ENCODE data around the gene LGALS9.
"Not testable (repeated sequence)": the region's sequence is repeated elsewhere in the genome, so short reads cannot be mapped to it uniquely, and the experiment has no call there.

Gene LGALS9

GRCh38 chr17:27627514-27627913, 3.5 kb upstream of the LGALS9 start:
- Histone ChIP-seq H3K4me3 (ENCODE audit: insufficient read depth, low read depth, low read length) (no peak overlapping the region), H3K27me3 (ENCODE audit: control insufficient read depth, insufficient read depth, low read length, poor library complexity, severe bottlenecking) (no peaks in the 10 kb centered on the region), H3K36me3 (ENCODE audit: control insufficient read depth, insufficient read depth, low read length) (no peaks in the 10 kb centered on the region), H3K4me1 (ENCODE audit: control insufficient read depth, insufficient read depth, low read length) (peaks cover under 1% of the 10 kb centered on the region), H3K9me3 (ENCODE audit: control insufficient read depth, low read length) (no peaks in the 10 kb centered on the region), H3K27ac (ENCODE audit: insufficient read depth, low read depth, low read length, poor library complexity, severe bottlenecking) (no peak overlapping the region)
- WGBS, 2 experiments, result 95% methylated on average over 10 of the region's 10 CpGs

GRCh38 chr17:27628376-27628775, 2.6 kb upstream of the LGALS9 start:
- H3K36me3 ChIP-seq (ENCODE audit: control insufficient read depth, insufficient read depth, low read length), result no peaks in the 10 kb centered on the region

GRCh38 chr17:27629260-27629659, 1.7 kb upstream of the LGALS9 start:
- not testable (repeated sequence) for H3K27me3 ChIP-seq (ENCODE audit: control insufficient read depth, insufficient read depth, low read length, poor library complexity, severe bottlenecking); H3K36me3 ChIP-seq (ENCODE audit: control insufficient read depth, insufficient read depth, low read length); H3K4me1 ChIP-seq (ENCODE audit: control insufficient read depth, insufficient read depth, low read length); H3K27ac ChIP-seq (ENCODE audit: insufficient read depth, low read depth, low read length, poor library complexity, severe bottlenecking); H3K4me3 ChIP-seq (ENCODE audit: insufficient read depth, low read depth, low read length); H3K9me3 ChIP-seq (ENCODE audit: control insufficient read depth, low read length)
- 94% methylated on average over 3 of the region's 3 CpGs for WGBS, 2 experiments

More at GRCh38 chr17:27628376-27628775, 2.6 kb upstream of the LGALS9 start:
- Histone ChIP-seq H3K4me1 (ENCODE audit: control insufficient read depth, insufficient read depth, low read length) (peaks cover 3% of the 10 kb centered on the region), H3K27me3 (ENCODE audit: control insufficient read depth, insufficient read depth, low read length, poor library complexity, severe bottlenecking) (no peaks in the 10 kb centered on the region), H3K27ac (ENCODE audit: insufficient read depth, low read depth, low read length, poor library complexity, severe bottlenecking) (no peak overlapping the region), H3K9me3 (ENCODE audit: control insufficient read depth, low read length) (no peaks in the 10 kb centered on the region), H3K4me3 (ENCODE audit: insufficient read depth, low read depth, low read length) (no peak overlapping the region)
- 94 to 97% methylated on average over 5 of the region's 5 CpGs for WGBS, 2 experiments

- Histone ChIP-seq H3K9me3 (ENCODE audit: control insufficient read depth, low read length) (no peaks in the 10 kb centered on the region), H3K27ac (ENCODE audit: insufficient read depth, low read depth, low read length, poor library complexity, severe bottlenecking) (no peak overlapping the region), H3K4me3 (ENCODE audit: insufficient read depth, low read depth, low read length) (no peak overlapping the region), H3K4me1 (ENCODE audit: control insufficient read depth, insufficient read depth, low read length) (peaks cover 3% of the 10 kb centered on the region), H3K36me3 (ENCODE audit: control insufficient read depth, insufficient read depth, low read length) (no peaks in the 10 kb centered on the region), H3K27me3 (ENCODE audit: control insufficient read depth, insufficient read depth, low read length, poor library complexity, severe bottlenecking) (no peaks in the 10 kb centered on the region)
- WGBS, 2 experiments, result 91 to 97% methylated on average over 6 of the region's 6 CpGs
Observed at GRCh38 chr17:27631411-27631760, 398 bp downstream of the LGALS9 start.

- Histone ChIP-seq H3K27ac (ENCODE audit: insufficient read depth, low read depth, low read length, poor library complexity, severe bottlenecking) (no peak overlapping the region), H3K9me3 (ENCODE audit: control insufficient read depth, low read length) (no peaks in the 10 kb centered on the region)
- 84 to 86% methylated on average over 11 of the region's 11 CpGs for WGBS, 2 experiments
Observed at GRCh38 chr17:27631897-27632725, 1.1 kb downstream of the LGALS9 start.

GRCh38 chr17:27632766-27633165, 1.8 kb downstream of the LGALS9 start:
- whole genome bisulfite sequencing, 2 experiments, result 85 to 87% methylated on average over 9 of the region's 9 CpGs
- not testable (repeated sequence) for H3K4me3 ChIP-seq (ENCODE audit: insufficient read depth, low read depth, low read length); H3K27ac ChIP-seq (ENCODE audit: insufficient read depth, low read depth, low read length, poor library complexity, severe bottlenecking)

More at GRCh38 chr17:27631897-27632725, 1.1 kb downstream of the LGALS9 start:
- H3K27me3 ChIP-seq (ENCODE audit: control insufficient read depth, insufficient read depth, low read length, poor library complexity, severe bottlenecking), result no peaks in the 10 kb centered on the region
- H3K4me1 ChIP-seq (ENCODE audit: control insufficient read depth, insufficient read depth, low read length), result peaks cover 3% of the 10 kb centered on the region
- H3K36me3 ChIP-seq (ENCODE audit: control insufficient read depth, insufficient read depth, low read length), result no peaks in the 10 kb centered on the region
- H3K4me3 ChIP-seq (ENCODE audit: insufficient read depth, low read depth, low read length), result no peak overlapping the region

GRCh38 chr17:27633312-27634025, 2.5 kb downstream of the LGALS9 start:
- Histone ChIP-seq H3K27me3 (ENCODE audit: control insufficient read depth, insufficient read depth, low read length, poor library complexity, severe bottlenecking) (no peaks in the 10 kb centered on the region), H3K9me3 (ENCODE audit: control insufficient read depth, low read length) (no peaks in the 10 kb centered on the region), H3K4me1 (ENCODE audit: control insufficient read depth, insufficient read depth, low read length) (peaks cover 3% of the 10 kb centered on the region), H3K4me3 (ENCODE audit: insufficient read depth, low read depth, low read length) (no peak overlapping the region), H3K27ac (ENCODE audit: insufficient read depth, low read depth, low read length, poor library complexity, severe bottlenecking) (no peak overlapping the region), H3K36me3 (ENCODE audit: control insufficient read depth, insufficient read depth, low read length) (no peaks in the 10 kb centered on the region)
- WGBS, 2 experiments, result 93 to 94% methylated on average over 14 of the region's 14 CpGs

More at GRCh38 chr17:27632766-27633165, 1.8 kb downstream of the LGALS9 start:
- H3K27me3 ChIP-seq (ENCODE audit: control insufficient read depth, insufficient read depth, low read length, poor library complexity, severe bottlenecking); H3K9me3 ChIP-seq (ENCODE audit: control insufficient read depth, low read length); H3K36me3 ChIP-seq (ENCODE audit: control insufficient read depth, insufficient read depth, low read length); H3K4me1 ChIP-seq (ENCODE audit: control insufficient read depth, insufficient read depth, low read length): not testable (repeated sequence)

- peaks cover 3% of the 10 kb centered on the region for H3K4me1 ChIP-seq (ENCODE audit: control insufficient read depth, insufficient read depth, low read length)
- 97 to 100% methylated on average over 1 of the region's 1 CpG for WGBS, 2 experiments
- H3K9me3 ChIP-seq (ENCODE audit: control insufficient read depth, low read length), result no peaks in the 10 kb centered on the region
- no peaks in the 10 kb centered on the region for H3K36me3 ChIP-seq (ENCODE audit: control insufficient read depth, insufficient read depth, low read length)
- no peak overlapping the region for H3K4me3 ChIP-seq (ENCODE audit: insufficient read depth, low read depth, low read length)
- H3K27me3 ChIP-seq (ENCODE audit: control insufficient read depth, insufficient read depth, low read length, poor library complexity, severe bottlenecking), result no peaks in the 10 kb centered on the region
- no peak overlapping the region for H3K27ac ChIP-seq (ENCODE audit: insufficient read depth, low read depth, low read length, poor library complexity, severe bottlenecking)
Observed at GRCh38 chr17:27634026-27634335, 3.0 kb downstream of the LGALS9 start.

- H3K4me3 ChIP-seq (ENCODE audit: insufficient read depth, low read depth, low read length), result no peak overlapping the region
- H3K4me1 ChIP-seq (ENCODE audit: control insufficient read depth, insufficient read depth, low read length), result peaks cover 3% of the 10 kb centered on the region
- no peaks in the 10 kb centered on the region for H3K36me3 ChIP-seq (ENCODE audit: control insufficient read depth, insufficient read depth, low read length)
- H3K27me3 ChIP-seq (ENCODE audit: control insufficient read depth, insufficient read depth, low read length, poor library complexity, severe bottlenecking), result no peaks in the 10 kb centered on the region
- H3K9me3 ChIP-seq (ENCODE audit: control insufficient read depth, low read length), result no peaks in the 10 kb centered on the region
- H3K27ac ChIP-seq (ENCODE audit: insufficient read depth, low read depth, low read length, poor library complexity, severe bottlenecking), result no peak overlapping the region
- WGBS, 2 experiments, result no CpG with 5 or more reads among the region's 2 CpGs
Observed at GRCh38 chr17:27634776-27635175, 3.8 kb downstream of the LGALS9 start.

- H3K27me3 ChIP-seq (ENCODE audit: control insufficient read depth, insufficient read depth, low read length, poor library complexity, severe bottlenecking), result no peaks in the 10 kb centered on the region
- H3K9me3 ChIP-seq (ENCODE audit: control insufficient read depth, low read length), result no peaks in the 10 kb centered on the region
- WGBS, 2 experiments, result 92 to 93% methylated on average over 6 of the region's 6 CpGs
- H3K36me3 ChIP-seq (ENCODE audit: control insufficient read depth, insufficient read depth, low read length), result no peaks in the 10 kb centered on the region
- H3K4me1 ChIP-seq (ENCODE audit: control insufficient read depth, insufficient read depth, low read length), result peaks cover 3% of the 10 kb centered on the region
- H3K27ac ChIP-seq (ENCODE audit: insufficient read depth, low read depth, low read length, poor library complexity, severe bottlenecking), result no peak overlapping the region
- no peak overlapping the region for H3K4me3 ChIP-seq (ENCODE audit: insufficient read depth, low read depth, low read length)
Observed at GRCh38 chr17:27635275-27635823, 4.4 kb downstream of the LGALS9 start.
